ENCODE measurements around the gene IER5L.
"Not testable (repeated sequence)": the region's sequence is repeated elsewhere in the genome, so short reads cannot be mapped to it uniquely, and the experiment has no call there.

The IER5L gene

GRCh38 chr9:129178568-129179382, 714 bp upstream of the IER5L start:
- DNase-seq (ENCODE audit: low spot score), result no peak

- DNase-seq (ENCODE audit: low spot score), result peak; percentile 60
These were observed 644 bp downstream of the IER5L start for GRCh38 chr9:129177443-129177790.

GRCh38 chr9:129176701-129177442, 1.2 kb downstream of the IER5L start:
- peak; percentile 66 for DNase-seq (ENCODE audit: low spot score)

GRCh38 chr9:129175825-129176633, 2.0 kb downstream of the IER5L start:
- peak; percentile 96 for DNase-seq (ENCODE audit: low spot score)

GRCh38 chr9:129175515-129175824, 2.6 kb downstream of the IER5L start:
- DNase-seq (ENCODE audit: low spot score), result no peak

- DNase-seq (ENCODE audit: low spot score), result peak; percentile 94
These were observed 3.1 kb downstream of the IER5L start for GRCh38 chr9:129174724-129175514.

- peak; percentile 92 for DNase-seq (ENCODE audit: low spot score)
These were observed 3.8 kb downstream of the IER5L start for GRCh38 chr9:129174102-129174723.

GRCh38 chr9:129173296-129174101, 4.6 kb downstream of the IER5L start:
- peak; percentile 50 for DNase-seq (ENCODE audit: low spot score)

- no peak for DNase-seq (ENCODE audit: low spot score)
These were observed 5.2 kb downstream of the IER5L start for GRCh38 chr9:129172816-129173215.

- no peak for DNase-seq (ENCODE audit: low spot score)
These were observed 5.9 kb downstream of the IER5L start for GRCh38 chr9:129171993-129172751.

GRCh38 chr9:129170229-129170628, 7.8 kb downstream of the IER5L start:
- DNase-seq (ENCODE audit: low spot score), result no peak

GRCh38 chr9:129166623-129167557, 11.2 kb downstream of the IER5L start:
- DNase-seq (ENCODE audit: low spot score), result peak; percentile 92

- DNase-seq (ENCODE audit: low spot score), result no peak
These were observed 12.9 kb downstream of the IER5L start for GRCh38 chr9:129165198-129165597.

GRCh38 chr9:129164246-129164930, 13.7 kb downstream of the IER5L start:
- no peak for DNase-seq (ENCODE audit: low spot score)

GRCh38 chr9:129163753-129164152, 14.3 kb downstream of the IER5L start:
- DNase-seq (ENCODE audit: low spot score), result no peak

- not testable (repeated sequence) for DNase-seq (ENCODE audit: low spot score)
These were observed 14.8 kb downstream of the IER5L start for GRCh38 chr9:129163198-129163670.

- no peak for DNase-seq (ENCODE audit: low spot score)
These were observed 15.4 kb downstream of the IER5L start for GRCh38 chr9:129162497-129163197.

- DNase-seq (ENCODE audit: low spot score), result no peak
These were observed 16.6 kb downstream of the IER5L start for GRCh38 chr9:129161534-129161837.

Data from HuH-7.5 (cell line).